Transverse colon (tissue), 3 donors: Measurements from ENCODE around the gene C1orf198.

Experiments
- EP300 ChIP-seq: sonication (generic); formaldehyde crosslinking; IDR thresholded peaks from one replicate; pipeline ENCODE4 v1.6.1; 2017; ENCODE audit warnings: antibody characterized with exemption, low read depth
- POLR2A ChIP-seq: fragments of 450-650 bp; IDR thresholded peaks from one replicate; pipeline ENCODE4 v1.6.1; 2016; ENCODE audit warnings: antibody characterized with exemption, mild to moderate bottlenecking, moderate library complexity
- TF ChIP-seq, protein P1 (sequence below), 5 experiments: fragments of 200-600 bp in 3 of 5; fragments of 450-650 bp in 2 of 5; sonication (generic) in 3 of 5; IDR thresholded peaks; 1 replicate in 2 of 5; 2 replicates in 3 of 5; pipeline ENCODE4 v1.5.1; 2016 to 2017; ENCODE audit warnings: antibody characterized with exemption in 5 of 5, inconsistent platforms in 3 of 5, mild to moderate bottlenecking in 2 of 5, moderate library complexity in 1 of 5

GRCh38 chr1:230858236-230858820 lies 10.0 kb downstream of the C1orf198 start:
- TF ChIP-seq, protein P1, sequence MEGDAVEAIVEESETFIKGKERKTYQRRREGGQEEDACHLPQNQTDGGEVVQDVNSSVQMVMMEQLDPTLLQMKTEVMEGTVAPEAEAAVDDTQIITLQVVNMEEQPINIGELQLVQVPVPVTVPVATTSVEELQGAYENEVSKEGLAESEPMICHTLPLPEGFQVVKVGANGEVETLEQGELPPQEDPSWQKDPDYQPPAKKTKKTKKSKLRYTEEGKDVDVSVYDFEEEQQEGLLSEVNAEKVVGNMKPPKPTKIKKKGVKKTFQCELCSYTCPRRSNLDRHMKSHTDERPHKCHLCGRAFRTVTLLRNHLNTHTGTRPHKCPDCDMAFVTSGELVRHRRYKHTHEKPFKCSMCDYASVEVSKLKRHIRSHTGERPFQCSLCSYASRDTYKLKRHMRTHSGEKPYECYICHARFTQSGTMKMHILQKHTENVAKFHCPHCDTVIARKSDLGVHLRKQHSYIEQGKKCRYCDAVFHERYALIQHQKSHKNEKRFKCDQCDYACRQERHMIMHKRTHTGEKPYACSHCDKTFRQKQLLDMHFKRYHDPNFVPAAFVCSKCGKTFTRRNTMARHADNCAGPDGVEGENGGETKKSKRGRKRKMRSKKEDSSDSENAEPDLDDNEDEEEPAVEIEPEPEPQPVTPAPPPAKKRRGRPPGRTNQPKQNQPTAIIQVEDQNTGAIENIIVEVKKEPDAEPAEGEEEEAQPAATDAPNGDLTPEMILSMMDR (IDR thresholded peaks at IDR 0.05), result no peak
- no peak for TF ChIP-seq POLR2A
- no peak for TF ChIP-seq EP300
